ENCODE measurements around the gene C1QTNF6. TPM values are rescaled to one million over a fixed set of nuclear protein-coding genes. Genes with fewer than 3 reads are reported as not detected.

The C1QTNF6 gene
- total and polyA plus RNA-seq, 2 donors: 6.9 to 11.6 TPM

Small RNAs within 50 kb of the gene (small RNA-seq; reads per million reads assigned to genes)
- gene Z82188.1: not detected

Other genes starting within 250 kb of the C1QTNF6 start
- 19.4 TPM for gene TST, start 168.8 kb downstream of the C1QTNF6 start, total RNA-seq
- 48.8 TPM for gene TST, start 168.8 kb downstream of the C1QTNF6 start, polyA plus RNA-seq
- gene MPST, start 168.5 kb downstream of the C1QTNF6 start, total RNA-seq: 44.1 TPM
- gene MPST, start 168.5 kb downstream of the C1QTNF6 start, polyA plus RNA-seq: 123 TPM
- 13.8 TPM for gene KCTD17, start 136.5 kb downstream of the C1QTNF6 start, total RNA-seq
- gene KCTD17, start 136.5 kb downstream of the C1QTNF6 start, polyA plus RNA-seq: 36.1 TPM
- gene TMPRSS6, start 78.5 kb downstream of the C1QTNF6 start, total RNA-seq: not detected
- gene TMPRSS6, start 78.5 kb downstream of the C1QTNF6 start, polyA plus RNA-seq: 0.04 TPM
- gene IL2RB, start 38.3 kb downstream of the C1QTNF6 start, total RNA-seq: 0.69 TPM
- 0.70 TPM for gene IL2RB, start 38.3 kb downstream of the C1QTNF6 start, polyA plus RNA-seq
- not detected for gene SSTR3, start 24.2 kb upstream of the C1QTNF6 start, total RNA-seq
- gene SSTR3, start 24.2 kb upstream of the C1QTNF6 start, polyA plus RNA-seq: not detected
- 3.2 TPM for gene RAC2, start 56.0 kb upstream of the C1QTNF6 start, total RNA-seq
- gene RAC2, start 56.0 kb upstream of the C1QTNF6 start, polyA plus RNA-seq: 17.4 TPM
- gene CYTH4, start 94.3 kb upstream of the C1QTNF6 start, total RNA-seq: 10.8 TPM
- 5.2 TPM for gene CYTH4, start 94.3 kb upstream of the C1QTNF6 start, polyA plus RNA-seq
- 0.21 TPM for gene ELFN2, start 239.2 kb upstream of the C1QTNF6 start, total RNA-seq
- 0.05 TPM for gene ELFN2, start 239.2 kb upstream of the C1QTNF6 start, polyA plus RNA-seq

All from urinary bladder (tissue), 2 donors.